Activated CD4-positive, alpha-beta T cell treated with anti-CD3 and anti-CD28 coated beads, Interleukin-2, amount 50 U/mL, for 1 hour (primary cell): ENCODE results near the gene LGALS4.
A peak's percentile ranks its signal among the peaks of the same experiment; 100 is the strongest.
"Not testable (repeated sequence)": the region's sequence is repeated elsewhere in the genome, so short reads cannot be mapped to it uniquely, and the experiment has no call there.

ENCODE experiments used
- DNase-seq: peaks from one replicate; pipeline ENCODE4 v3.0.0-alpha.2; 2020

The LGALS4 gene

GRCh38 chr19:38793177-38793576 lies 19.6 kb downstream of the LGALS4 start:
- DNase-seq, result no peak

GRCh38 chr19:38792250-38793111 lies 20.3 kb downstream of the LGALS4 start:
- peak; percentile 23 for DNase-seq

GRCh38 chr19:38791451-38792064 lies 21.2 kb downstream of the LGALS4 start:
- not testable (repeated sequence) for DNase-seq

- not testable (repeated sequence) for DNase-seq
Observed at GRCh38 chr19:38790507-38791403, 22.0 kb downstream of the LGALS4 start.

GRCh38 chr19:38788478-38789243 lies 24.1 kb downstream of the LGALS4 start, which contains the start of gene LGALS7B:
Gene LGALS7B, plus strand, starts transcription at chr19:38789200. Its CDS starts 27 bp downstream, at chr19:38789227.
- DNase-seq, result no peak

GRCh38 chr19:38786572-38787265 lies 26.0 kb downstream of the LGALS4 start:
- DNase-seq, result no peak

GRCh38 chr19:38786061-38786460 lies 26.7 kb downstream of the LGALS4 start:
- DNase-seq, result not testable (repeated sequence)

- DNase-seq, result no peak
Observed at GRCh38 chr19:38785187-38785699, 27.5 kb downstream of the LGALS4 start.

GRCh38 chr19:38784224-38784623 lies 28.5 kb downstream of the LGALS4 start:
- DNase-seq, result no peak

- DNase-seq, result not testable (repeated sequence)
Observed at GRCh38 chr19:38782212-38782611, 30.5 kb downstream of the LGALS4 start.

- no peak for DNase-seq
Observed at GRCh38 chr19:38781058-38781457, 31.7 kb downstream of the LGALS4 start.

GRCh38 chr19:38780443-38780842 lies 32.3 kb downstream of the LGALS4 start:
- DNase-seq, result no peak

- DNase-seq, result no peak
Observed at GRCh38 chr19:38778733-38779132, 34.0 kb downstream of the LGALS4 start.

GRCh38 chr19:38774181-38774950 lies 38.4 kb downstream of the LGALS4 start:
- no peak for DNase-seq

GRCh38 chr19:38773469-38774177 lies 39.1 kb downstream of the LGALS4 start, which contains the start of gene LGALS7:
Gene LGALS7, minus strand, starts transcription at chr19:38773517. Its CDS starts 25 bp downstream, at chr19:38773492.
- DNase-seq, result no peak

- not testable (repeated sequence) for DNase-seq
Observed at GRCh38 chr19:38771569-38771968, 41.2 kb downstream of the LGALS4 start.

GRCh38 chr19:38770949-38771275 lies 41.8 kb downstream of the LGALS4 start:
- not testable (repeated sequence) for DNase-seq

- DNase-seq, result not testable (repeated sequence)
Observed at GRCh38 chr19:38770228-38770948, 42.4 kb downstream of the LGALS4 start.

GRCh38 chr19:38769635-38770211 lies 43.0 kb downstream of the LGALS4 start:
- peak; percentile 89 for DNase-seq
